Thoracic aorta (tissue), 2 donors: ENCODE measurements around the gene CD55. TPM values are rescaled to one million over a fixed set of nuclear protein-coding genes. Genes with fewer than 3 reads are reported as not detected.
A peak's percentile ranks its signal among the peaks of the same experiment; 100 is the strongest.

Experiments used
- ATAC-seq: fragments of 150-250 bp; one replicate; pipeline ENCODE4 v1.8.0; 2017; ENCODE audit warnings: low read depth; ENCODE audit not compliant: insufficient number of reproducible peaks, low FRiP score
- DNase-seq: peaks from one replicate; pipeline ENCODE4 v3.0.0-alpha.2; 2020; ENCODE audit warnings: low spot score
- H3K27ac ChIP-seq, 2 donors: fragments of 200-600 bp; sonication (generic); 1 replicate in 1 of 2; 2 replicates in 1 of 2; pipeline ENCODE4 v1.5.1; 2016; ENCODE audit warnings: mild to moderate bottlenecking in 2 of 2, moderate library complexity in 2 of 2
- H3K27me3 ChIP-seq: fragments of 200-600 bp; sonication (generic); replicated peaks from 2 replicates; pipeline ENCODE4 v1.6.0; 2016; ENCODE audit warnings: mild to moderate bottlenecking; ENCODE audit not compliant: insufficient read depth
- H3K36me3 ChIP-seq: fragments of 200-600 bp; sonication (generic); one replicate; pipeline ENCODE4 v1.5.1; 2016
- H3K4me1 ChIP-seq, 2 donors: fragments of 200-600 bp; sonication (generic); 1 replicate in 1 of 2; 2 replicates in 1 of 2; pipeline versions ENCODE4 v1.5.1 to v1.6.0; 2016; ENCODE audit warnings: low read depth in 2 of 2, mild to moderate bottlenecking in 1 of 2; ENCODE audit not compliant: control insufficient read depth in 1 of 2
- H3K4me3 ChIP-seq: fragments of 200-600 bp; sonication (generic); 2 replicates; pipeline ENCODE4 v1.5.1; 2016; ENCODE audit warnings: mild to moderate bottlenecking
- H3K9me3 ChIP-seq: fragments of 200-600 bp; sonication (generic); 2 replicates; pipeline ENCODE4 v1.5.1; 2016
- total RNA-seq, 2 donors: library from RNA; depleted of rRNA; stranded (reverse); fragments of >200 nt; gene quantifications; one replicate each; pipeline versions ENCODE4 v1.1.0 to v1.2.3, GENCODE V29; 2016
- TF ChIP-seq, protein P1 (sequence below): fragments of 200-600 bp; sonication (generic); IDR thresholded peaks from one replicate; pipeline ENCODE4 v1.5.1; 2019; ENCODE audit warnings: antibody characterized with exemption

The CD55 gene, protein sequence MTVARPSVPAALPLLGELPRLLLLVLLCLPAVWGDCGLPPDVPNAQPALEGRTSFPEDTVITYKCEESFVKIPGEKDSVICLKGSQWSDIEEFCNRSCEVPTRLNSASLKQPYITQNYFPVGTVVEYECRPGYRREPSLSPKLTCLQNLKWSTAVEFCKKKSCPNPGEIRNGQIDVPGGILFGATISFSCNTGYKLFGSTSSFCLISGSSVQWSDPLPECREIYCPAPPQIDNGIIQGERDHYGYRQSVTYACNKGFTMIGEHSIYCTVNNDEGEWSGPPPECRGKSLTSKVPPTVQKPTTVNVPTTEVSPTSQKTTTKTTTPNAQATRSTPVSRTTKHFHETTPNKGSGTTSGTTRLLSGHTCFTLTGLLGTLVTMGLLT
- 100 to 1,000 TPM in 1 of 2 donors, 10 to 100 TPM in 1; 72.6 to 109 TPM for total RNA-seq

DNA sequence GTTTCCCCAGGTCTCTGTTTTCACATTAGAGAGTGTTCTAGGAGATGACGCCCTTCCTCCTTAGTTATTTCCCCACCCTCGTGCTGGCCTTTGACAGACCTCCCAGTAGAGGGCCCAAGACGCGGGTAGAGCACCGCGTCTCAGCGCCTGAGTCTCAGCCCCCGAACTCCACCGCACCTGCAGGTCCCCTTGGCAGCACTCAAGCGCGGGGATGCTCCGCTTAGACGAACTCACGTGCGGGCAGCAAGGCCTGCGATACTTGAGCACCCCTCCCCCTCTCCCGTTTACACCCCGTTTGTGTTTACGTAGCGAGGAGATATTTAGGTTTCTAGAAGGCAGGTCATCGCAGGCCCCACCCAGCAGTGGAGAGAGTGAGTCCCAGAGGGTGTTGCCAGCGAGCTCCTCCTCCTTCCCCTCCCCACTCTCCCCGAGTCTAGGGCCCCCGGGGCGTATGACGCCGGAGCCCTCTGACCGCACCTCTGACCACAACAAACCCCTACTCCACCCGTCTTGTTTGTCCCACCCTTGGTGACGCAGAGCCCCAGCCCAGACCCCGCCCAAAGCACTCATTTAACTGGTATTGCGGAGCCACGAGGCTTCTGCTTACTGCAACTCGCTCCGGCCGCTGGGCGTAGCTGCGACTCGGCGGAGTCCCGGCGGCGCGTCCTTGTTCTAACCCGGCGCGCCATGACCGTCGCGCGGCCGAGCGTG, at the start of gene CD55:
TSS of gene CD55 (plus strand) at position 600 of the 711 bp plus-strand sequence. CDS start at position 688, 88 bp downstream.
- H3K36me3 ChIP-seq: no peaks in the 10 kb centered on the region
- DNase-seq: peak; percentile 94
- H3K4me3 ChIP-seq: peak within 1 kb of the TSS; percentile 76
- H3K4me1 ChIP-seq: peaks cover 6 to 9% of the 10 kb centered on the region in 2 donors
- TF ChIP-seq, protein P1, sequence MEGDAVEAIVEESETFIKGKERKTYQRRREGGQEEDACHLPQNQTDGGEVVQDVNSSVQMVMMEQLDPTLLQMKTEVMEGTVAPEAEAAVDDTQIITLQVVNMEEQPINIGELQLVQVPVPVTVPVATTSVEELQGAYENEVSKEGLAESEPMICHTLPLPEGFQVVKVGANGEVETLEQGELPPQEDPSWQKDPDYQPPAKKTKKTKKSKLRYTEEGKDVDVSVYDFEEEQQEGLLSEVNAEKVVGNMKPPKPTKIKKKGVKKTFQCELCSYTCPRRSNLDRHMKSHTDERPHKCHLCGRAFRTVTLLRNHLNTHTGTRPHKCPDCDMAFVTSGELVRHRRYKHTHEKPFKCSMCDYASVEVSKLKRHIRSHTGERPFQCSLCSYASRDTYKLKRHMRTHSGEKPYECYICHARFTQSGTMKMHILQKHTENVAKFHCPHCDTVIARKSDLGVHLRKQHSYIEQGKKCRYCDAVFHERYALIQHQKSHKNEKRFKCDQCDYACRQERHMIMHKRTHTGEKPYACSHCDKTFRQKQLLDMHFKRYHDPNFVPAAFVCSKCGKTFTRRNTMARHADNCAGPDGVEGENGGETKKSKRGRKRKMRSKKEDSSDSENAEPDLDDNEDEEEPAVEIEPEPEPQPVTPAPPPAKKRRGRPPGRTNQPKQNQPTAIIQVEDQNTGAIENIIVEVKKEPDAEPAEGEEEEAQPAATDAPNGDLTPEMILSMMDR: no peak
- no peaks in the 10 kb centered on the region for H3K27me3 ChIP-seq
- ATAC-seq: peak; percentile 89
- H3K9me3 ChIP-seq: no peaks in the 10 kb centered on the region
- peak within 1 kb of the TSS; percentile 64 to 81 for H3K27ac ChIP-seq

DNA sequence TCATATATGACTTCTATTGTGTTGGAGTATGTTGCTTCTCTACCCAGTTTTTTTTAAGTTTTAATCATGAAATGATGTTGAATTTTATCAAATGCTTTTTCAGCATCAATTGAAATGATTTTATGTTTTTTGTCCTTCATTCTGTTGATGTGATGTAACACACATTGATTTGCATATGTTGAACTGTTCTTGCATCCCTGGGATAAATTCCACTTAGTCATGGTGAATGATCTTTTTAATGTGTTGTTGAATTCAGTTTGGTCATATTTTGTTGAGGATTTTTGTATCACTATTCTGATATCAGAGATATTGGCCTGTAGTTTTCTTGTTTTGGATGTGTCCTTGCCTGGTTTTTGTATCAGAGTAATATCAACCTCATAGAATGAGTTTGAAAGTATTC, 46.6 kb upstream of the CD55 start:
- Histone ChIP-seq H3K27ac (no peak overlapping the region), H3K4me1 (no peaks in the 10 kb centered on the region), H3K9me3 (no peaks in the 10 kb centered on the region), H3K36me3 (no peaks in the 10 kb centered on the region), H3K4me3 (no peak overlapping the region), H3K27me3 (no peaks in the 10 kb centered on the region)
- TF ChIP-seq, protein P1: no peak
- ATAC-seq (no peak), DNase-seq (no peak)

DNA sequence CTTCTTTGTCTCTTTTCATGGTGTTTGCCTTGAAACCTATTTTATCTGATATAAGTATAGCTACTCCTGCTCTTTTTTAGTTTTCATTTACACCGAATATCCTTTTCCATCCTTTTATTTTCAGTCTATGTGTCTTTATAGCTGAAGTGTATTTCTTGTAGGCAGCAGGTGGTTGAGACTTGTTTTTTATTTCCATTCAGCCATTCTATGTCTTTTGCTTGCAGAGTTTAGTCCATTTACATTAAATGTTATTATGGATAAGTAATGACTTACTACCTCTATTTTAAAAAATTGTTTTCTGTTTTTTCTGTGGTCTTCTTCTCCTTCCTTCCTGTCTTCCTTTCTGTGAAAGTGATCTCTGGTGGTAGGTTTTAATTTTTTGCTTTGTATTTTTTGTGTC, 45.0 kb upstream of the CD55 start:
- ATAC-seq (no peak), DNase-seq (no peak)
- no peak overlapping the region for H3K4me3 ChIP-seq
- H3K36me3 ChIP-seq: no peaks in the 10 kb centered on the region
- TF ChIP-seq, protein P1: no peak
- H3K9me3 ChIP-seq: no peaks in the 10 kb centered on the region
- H3K27me3 ChIP-seq: no peaks in the 10 kb centered on the region
- peaks cover 0 to 3% of the 10 kb centered on the region in 2 donors for H3K4me1 ChIP-seq
- H3K27ac ChIP-seq: no peak overlapping the region

DNA sequence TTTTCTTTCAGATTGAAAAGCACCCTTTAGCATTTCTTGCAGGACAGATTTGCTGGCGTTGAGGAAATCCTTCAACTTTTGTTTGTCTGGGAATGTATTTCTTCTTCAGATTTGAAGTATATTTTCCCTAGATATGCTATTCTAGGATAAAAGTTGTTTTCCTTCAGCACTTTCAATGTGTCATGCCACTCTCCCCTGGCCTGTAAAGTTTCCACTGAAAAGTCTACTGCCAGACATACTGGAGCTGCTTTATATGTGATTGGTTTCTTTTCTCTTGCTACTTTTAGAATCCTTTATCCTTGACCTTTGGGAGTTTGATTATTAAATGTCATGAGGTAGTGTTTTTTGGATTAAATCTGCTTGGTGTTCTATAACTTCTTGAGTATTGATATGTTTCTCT, 44.2 kb upstream of the CD55 start:
- no peak for DNase-seq
- Histone ChIP-seq H3K27me3 (no peaks in the 10 kb centered on the region), H3K27ac (peak overlapping the region in 1 of 2 donors; percentile 20), H3K9me3 (no peaks in the 10 kb centered on the region), H3K36me3 (no peaks in the 10 kb centered on the region), H3K4me1 (peaks cover 5 to 8% of the 10 kb centered on the region in 2 donors), H3K4me3 (no peak overlapping the region)
- TF ChIP-seq, protein P1: no peak
- no peak for ATAC-seq

DNA sequence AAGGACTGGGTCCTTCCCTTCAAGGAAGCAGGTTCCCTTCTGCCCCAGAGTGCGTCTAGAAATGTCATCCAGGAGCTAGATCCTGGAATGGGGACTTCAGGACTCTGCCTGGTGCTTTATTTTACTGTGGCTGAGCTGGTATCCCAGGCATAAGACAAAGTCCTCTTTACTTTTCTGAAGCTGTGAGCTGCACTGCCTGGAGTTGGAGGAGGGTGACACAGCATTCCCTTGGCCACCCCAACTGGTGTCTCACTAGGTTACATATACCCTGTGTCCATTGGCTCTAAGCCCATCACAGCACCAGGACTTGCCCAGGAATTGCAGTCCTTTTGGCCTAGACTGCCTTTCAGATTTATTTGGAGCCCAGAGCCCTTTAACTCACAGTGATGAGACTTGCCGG, 41.8 kb upstream of the CD55 start:
- ATAC-seq (no peak), DNase-seq (no peak)
- no peak overlapping the region for H3K4me3 ChIP-seq
- no peaks in the 10 kb centered on the region for H3K36me3 ChIP-seq
- TF ChIP-seq, protein P1: no peak
- H3K9me3 ChIP-seq: no peaks in the 10 kb centered on the region
- no peaks in the 10 kb centered on the region for H3K27me3 ChIP-seq
- no peak overlapping the region for H3K27ac ChIP-seq
- peaks cover 19% of the 10 kb centered on the region in 2 donors for H3K4me1 ChIP-seq
